Measurements from ENCODE around the gene TRPV2. TPM values are rescaled to one million over a fixed set of nuclear protein-coding genes. Genes with fewer than 3 reads are reported as not detected.
"Not testable (repeated sequence)": the region's sequence is repeated elsewhere in the genome, so short reads cannot be mapped to it uniquely, and the experiment has no call there.

Gene TRPV2, protein sequence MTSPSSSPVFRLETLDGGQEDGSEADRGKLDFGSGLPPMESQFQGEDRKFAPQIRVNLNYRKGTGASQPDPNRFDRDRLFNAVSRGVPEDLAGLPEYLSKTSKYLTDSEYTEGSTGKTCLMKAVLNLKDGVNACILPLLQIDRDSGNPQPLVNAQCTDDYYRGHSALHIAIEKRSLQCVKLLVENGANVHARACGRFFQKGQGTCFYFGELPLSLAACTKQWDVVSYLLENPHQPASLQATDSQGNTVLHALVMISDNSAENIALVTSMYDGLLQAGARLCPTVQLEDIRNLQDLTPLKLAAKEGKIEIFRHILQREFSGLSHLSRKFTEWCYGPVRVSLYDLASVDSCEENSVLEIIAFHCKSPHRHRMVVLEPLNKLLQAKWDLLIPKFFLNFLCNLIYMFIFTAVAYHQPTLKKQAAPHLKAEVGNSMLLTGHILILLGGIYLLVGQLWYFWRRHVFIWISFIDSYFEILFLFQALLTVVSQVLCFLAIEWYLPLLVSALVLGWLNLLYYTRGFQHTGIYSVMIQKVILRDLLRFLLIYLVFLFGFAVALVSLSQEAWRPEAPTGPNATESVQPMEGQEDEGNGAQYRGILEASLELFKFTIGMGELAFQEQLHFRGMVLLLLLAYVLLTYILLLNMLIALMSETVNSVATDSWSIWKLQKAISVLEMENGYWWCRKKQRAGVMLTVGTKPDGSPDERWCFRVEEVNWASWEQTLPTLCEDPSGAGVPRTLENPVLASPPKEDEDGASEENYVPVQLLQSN
- 5.2 TPM for total RNA-seq

DNA sequence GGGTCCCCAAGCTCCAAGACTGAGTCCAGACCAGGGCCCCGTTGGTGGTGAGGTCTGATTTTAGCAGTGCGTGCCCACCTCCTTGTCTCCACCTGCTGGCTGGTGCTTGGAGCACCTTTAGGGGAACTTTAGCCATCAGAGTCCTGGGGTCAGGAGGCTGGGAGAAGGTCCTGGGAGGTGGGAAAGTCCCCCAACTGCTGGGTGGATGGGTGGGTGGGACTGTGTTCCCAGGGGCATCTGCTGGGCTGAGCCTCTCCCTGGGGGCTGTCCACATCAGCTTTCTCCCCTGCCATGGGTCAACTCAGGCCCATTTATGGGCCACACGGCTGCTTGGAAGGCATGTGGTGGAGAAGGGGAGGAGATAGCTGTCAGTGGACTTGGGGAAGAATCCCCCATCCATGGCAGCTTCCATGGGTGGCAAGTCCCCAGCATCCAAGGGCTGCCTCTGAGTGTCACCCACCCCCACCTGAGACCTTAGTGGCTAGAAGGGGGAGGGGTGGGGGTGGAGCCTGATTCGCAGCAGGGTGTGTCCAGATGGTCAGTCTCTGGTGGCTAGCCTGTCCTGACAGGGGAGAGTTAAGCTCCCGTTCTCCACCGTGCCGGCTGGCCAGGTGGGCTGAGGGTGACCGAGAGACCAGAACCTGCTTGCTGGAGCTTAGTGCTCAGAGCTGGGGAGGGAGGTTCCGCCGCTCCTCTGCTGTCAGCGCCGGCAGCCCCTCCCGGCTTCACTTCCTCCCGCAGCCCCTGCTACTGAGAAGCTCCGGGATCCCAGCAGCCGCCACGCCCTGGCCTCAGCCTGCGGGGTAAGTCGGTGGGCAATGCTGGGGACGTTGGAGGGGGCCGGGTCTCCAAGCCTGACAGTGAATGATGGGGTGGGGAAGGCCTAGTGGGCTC is at the start of gene TRPV2:
Gene TRPV2 (plus strand): TSS at position 541 of the 894 bp plus-strand sequence. CDS start 2,098 bp downstream, outside the sequence.
- DNase-seq, result no peak

DNA sequence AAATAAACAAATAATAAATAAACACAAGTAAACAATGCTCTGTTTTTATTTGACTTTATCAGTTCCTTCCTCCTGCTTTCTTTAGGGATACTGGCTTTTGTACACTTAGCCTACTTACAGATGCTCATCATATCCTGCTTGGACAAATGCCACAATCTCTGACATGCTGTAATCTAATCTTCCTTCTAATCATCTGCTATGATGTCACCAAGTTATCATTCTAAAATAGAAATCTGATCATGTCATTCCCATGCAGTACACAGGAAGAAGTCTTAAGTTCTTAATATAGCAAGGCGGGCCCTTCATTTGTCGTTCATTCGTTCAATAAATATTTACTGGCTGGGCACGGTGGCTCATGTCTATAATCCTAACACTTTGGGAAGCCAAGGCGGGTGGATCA is 43.6 kb upstream of the TRPV2 start:
- peak; percentile 86 for DNase-seq

DNA sequence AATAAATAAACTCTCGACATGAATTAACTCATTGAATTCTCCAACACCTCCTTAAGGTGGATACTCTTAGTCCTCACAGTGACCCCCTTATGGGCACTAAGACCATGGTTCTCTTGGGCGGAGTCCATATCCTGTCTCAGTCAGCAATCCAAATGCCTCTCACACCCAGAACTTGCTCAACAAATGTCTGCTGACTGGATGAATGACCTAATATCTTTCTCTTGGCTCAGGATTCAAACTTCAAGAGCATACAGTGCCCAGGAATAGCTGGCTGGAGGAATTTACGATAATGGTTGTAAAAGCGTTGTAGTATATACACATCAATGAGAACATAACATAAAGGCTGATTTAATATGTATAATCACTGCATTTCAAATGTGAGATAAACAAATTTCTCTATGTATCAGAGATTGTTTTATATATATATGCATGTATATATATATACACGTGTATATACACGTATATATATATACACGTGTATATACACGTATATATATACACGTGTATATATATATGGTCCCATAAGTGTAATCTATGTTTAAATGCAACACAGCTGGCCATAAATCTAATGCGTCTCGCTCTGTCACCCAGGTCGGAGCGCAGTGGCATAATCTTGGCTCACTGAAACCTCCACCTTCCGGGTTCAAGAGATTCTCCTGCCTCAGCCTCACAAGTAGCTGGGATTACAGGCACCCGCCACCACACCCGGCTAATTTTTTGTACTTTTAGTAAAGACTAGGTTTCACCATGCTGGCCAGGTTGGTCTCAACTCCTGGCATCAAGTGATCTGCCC is 41.0 kb upstream of the TRPV2 start:
- peak; percentile 11 for DNase-seq

DNA sequence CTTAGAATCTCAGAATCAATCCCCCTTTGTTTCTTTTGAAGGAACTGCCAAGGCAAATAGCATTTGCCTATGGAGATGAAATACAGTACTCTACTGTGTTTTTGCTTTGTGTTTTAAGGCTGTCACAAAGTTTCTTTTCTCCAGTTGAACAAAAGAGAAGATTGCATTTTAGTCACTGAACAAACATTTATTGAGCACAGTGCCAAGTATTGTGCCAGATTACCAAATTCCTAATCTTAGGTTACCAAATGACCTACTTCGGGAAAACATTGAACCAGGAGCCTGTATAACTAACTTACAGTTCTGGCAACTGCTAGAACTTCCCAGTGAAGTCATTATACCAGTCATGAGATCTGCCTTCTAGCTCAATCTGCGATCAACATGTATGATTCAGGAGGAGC is 37.4 kb upstream of the TRPV2 start:
- DNase-seq, result peak; percentile 15

DNA sequence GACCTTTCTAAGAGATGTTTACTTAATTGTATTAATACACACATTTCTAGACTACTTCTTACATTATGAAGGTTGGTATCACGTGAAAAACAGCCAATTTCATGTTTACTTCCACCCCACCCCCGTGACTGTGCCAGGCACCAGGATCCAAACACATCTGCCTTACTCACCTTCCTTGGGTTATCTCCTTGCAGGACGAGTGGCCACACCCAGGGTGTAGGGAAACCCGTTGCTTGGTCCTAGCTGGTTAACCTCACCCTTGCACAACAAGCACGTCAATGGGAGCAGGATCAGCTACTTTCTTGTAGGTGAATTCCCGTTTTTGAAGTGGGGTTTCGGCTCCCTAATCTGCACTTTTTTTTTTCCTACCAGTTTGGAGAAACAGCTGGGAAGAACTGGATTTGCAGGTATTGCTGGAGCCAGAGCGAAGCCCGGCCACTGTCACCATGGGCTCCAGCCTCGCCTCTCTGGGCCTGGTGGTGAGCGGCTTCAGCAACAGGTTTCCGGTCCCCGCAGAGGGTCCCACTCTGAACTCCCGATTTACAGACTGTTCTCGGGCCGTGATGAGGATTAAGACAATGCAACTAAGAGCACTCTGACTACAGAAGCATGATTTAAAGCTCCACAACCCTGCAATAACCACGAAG is 36.6 kb upstream of the TRPV2 start:
- DNase-seq, result no peak

DNA sequence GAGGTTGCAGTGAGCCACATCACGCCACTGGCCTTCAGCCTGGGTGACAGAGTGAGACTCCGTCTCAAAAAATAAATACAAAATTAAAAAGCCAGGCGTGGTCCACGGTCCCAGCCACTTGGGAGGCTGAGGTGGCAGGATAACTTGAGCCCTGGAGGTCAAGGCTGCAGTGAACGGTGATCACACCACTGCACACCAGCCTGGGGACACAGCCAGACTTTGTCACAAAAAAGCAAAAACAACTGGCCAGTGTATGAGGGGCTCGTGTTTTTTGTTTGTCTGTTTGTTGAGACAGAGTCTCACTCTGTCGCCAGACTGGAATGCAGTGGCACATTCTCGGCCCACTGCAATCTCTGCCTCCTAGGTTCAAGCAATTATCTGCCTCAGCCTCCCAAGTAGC is 35.7 kb upstream of the TRPV2 start:
- no peak for DNase-seq

DNA sequence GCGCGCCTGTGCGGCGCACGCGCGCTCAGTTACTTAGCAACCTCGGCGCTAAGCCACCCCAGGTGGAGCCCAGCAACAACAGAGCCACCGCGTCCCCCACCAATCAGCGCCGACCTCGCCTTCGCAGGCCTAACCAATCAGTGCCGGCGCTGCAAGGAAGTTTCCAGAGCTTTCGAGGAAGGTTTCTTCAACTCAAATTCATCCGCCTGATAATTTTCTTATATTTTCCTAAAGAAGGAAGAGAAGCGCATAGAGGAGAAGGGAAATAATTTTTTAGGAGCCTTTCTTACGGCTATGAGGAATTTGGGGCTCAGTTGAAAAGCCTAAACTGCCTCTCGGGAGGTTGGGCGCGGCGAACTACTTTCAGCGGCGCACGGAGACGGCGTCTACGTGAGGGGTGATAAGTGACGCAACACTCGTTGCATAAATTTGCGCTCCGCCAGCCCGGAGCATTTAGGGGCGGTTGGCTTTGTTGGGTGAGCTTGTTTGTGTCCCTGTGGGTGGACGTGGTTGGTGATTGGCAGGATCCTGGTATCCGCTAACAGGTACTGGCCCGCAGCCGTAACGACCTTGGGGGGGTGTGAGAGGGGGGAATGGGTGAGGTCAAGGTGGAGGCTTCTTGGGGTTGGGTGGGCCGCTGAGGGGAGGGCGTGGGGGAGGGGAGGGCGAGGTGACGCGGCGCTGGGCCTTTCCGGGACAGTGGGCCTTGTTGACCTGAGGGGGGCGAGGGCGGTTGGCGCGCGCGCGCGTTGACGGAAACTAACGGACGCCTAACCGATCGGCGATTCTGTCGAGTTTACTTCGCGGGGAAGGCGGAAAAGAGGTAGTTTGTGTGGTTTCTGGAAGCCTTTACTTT is 34.5 kb upstream of the TRPV2 start, which contains the start of gene UBB:
Gene UBB (plus strand): TSS at position 452 of the 856 bp plus-strand sequence. CDS start 817 bp downstream, outside the sequence.
- peak; percentile 97 for DNase-seq

DNA sequence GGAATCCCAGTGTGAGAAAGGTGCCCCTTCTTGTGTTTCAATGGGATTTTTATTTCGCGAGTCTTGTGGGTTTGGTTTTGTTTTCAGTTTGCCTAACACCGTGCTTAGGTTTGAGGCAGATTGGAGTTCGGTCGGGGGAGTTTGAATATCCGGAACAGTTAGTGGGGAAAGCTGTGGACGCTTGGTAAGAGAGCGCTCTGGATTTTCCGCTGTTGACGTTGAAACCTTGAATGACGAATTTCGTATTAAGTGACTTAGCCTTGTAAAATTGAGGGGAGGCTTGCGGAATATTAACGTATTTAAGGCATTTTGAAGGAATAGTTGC is 33.9 kb upstream of the TRPV2 start:
- no peak for DNase-seq

DNA sequence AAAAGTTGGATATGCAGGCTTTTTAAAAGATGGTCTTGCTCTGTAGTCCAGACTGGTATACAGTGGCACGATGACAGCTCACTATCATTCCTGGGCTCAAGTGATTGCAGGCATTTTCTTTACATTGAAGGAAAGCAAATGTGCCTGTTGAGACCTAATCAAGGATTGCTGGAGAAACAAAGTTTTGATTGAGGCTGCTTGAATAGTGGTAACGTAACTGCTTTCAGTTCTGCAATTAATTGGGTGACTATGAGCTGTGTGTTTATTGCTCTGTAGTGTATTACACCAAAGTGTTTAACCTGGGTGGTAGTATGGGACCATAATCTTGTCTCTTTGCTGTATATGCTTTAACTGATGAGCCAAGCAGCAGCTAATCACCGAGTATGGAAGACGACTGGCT is 32.2 kb upstream of the TRPV2 start:
- no peak for DNase-seq

DNA sequence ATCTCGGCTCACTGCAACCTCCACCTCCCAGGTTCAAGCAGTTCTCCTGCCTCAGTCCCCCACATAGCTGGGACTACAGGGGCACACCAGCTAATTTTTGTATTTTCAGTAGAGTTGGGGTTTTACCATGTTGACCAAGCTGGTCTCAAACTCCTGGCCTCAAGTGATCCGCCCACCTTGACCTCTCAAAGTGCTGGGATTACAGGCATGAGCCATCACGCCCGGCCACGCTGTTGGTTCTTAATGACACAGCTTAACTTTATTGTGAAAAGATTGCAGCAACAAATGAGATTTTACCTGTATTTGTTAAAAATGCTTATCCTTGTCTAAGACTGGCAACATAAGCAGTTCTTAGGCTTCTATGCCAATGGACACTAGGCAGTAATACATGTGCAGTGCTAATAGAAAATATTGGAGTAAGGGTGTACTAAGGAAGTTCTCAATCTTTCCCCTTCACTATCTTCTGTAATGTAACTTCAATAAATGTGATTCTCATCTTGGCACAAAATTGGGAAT is 31.5 kb upstream of the TRPV2 start:
- no peak for DNase-seq

DNA sequence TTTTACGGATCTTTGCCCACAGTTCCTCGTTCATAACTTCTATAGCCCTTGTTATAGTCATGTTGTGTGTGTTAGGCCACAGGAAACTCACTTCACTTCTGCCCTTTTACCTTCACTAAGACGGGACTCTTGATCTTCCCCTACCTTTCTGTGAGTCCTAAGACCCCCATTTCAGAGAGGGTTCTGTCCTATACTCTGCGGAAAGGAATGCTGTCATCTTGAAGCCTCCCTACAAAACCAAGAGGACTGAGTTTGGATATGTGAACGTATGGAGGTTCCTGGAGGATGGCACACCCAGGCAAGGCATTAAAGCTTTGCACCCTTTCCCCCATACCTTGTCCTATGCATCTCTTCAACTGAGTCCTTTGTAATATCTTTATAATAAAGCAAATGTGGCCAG is 30.8 kb upstream of the TRPV2 start:
- DNase-seq, result no peak

DNA sequence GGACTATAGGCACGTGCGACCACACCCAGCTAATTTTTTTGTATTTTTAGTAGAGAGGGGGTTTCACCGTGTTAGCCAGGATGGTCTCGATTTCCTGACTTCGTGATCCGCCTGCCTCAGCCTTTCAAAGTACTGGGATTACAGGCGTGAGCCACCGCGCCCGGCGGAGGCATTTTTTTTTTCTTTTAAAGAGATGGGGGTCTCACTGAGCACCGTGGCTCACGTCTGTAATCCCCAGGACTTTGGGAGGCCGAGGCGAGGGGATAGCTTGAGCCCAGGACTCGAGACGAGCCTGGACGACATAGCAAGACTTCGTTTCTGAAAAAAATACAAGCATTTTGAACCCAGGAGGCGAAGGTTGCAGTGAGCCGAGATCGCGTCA is 29.3 kb upstream of the TRPV2 start:
- DNase-seq, result not testable (repeated sequence)

DNA sequence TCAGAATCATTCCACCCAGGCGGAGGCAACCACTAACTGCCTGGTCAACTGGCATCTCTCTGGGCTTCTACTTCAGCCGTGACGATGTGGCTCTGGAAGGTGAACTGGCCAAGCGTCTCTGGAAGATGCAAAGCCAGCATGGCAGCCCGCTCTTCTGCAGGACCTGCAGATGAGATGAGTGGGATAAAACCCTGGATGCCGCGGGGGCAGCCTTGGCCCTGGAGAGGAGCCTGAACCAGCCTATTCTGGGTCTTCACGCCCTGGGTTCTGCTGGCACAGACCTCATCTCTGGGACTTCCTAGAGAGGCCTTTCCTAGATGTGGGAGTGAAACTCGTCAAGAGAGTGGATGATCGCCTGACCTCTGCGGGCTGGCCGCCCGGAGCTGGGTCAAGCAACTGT is 23.9 kb upstream of the TRPV2 start:
- no peak for DNase-seq

DNA sequence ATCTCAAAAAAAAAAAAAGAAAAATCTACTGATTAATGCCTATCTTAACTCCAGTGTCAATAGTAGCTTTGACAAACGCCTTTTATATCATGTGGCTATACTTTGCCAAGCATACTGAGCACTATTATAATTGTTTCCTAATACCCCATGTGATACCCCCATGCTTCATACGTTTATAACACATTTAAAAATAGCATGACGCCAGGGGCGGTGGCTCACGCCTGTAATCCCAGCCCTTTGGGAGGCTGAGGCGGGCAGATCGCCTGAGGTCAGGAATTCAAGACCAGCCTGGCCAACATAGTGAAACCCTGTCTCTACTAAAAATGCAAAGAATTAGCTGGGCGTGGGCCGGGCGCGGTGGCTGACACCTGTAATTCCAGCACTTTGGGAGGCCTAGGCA is 22.9 kb upstream of the TRPV2 start:
- not testable (repeated sequence) for DNase-seq

DNA sequence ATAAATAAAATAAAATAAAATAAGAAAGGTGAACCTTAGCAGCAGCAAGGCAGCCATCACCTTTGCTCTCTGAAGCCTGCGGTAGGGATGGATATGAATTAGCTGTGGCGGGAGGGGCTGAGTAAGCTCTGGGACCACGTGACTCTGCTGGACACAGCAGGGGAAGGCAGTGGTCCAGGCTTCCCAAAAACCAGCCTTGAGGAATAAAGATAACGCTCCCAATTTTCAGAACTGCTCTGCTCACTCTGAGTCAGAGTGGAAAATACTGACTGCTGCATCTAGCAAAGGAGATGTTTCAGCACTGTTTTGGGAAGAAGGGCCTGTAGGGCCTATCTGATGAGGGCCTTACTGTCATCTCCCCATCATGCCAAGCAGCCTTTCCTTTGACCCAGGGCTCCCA is 19.5 kb upstream of the TRPV2 start:
- not testable (repeated sequence) for DNase-seq

DNA sequence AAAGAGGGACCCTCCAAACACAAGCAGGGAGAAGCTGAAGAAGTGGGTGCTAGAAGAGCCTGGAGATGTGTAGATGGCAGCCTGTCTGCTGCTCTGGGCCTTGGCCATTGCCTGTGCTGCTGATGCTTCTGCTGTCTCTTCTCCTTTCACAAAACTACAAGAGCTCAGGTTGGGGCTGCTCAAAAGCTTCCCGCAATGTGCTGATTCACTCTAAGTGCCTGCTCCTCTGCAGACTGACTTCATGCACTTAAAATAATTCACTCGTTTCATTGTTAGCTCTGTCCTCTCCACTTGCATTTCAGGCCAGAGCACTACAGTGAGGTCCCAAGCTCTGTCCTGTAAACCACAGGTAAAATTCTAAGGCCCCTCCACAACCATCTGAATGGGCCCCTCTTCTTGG is 18.7 kb upstream of the TRPV2 start:
- not testable (repeated sequence) for DNase-seq

DNA sequence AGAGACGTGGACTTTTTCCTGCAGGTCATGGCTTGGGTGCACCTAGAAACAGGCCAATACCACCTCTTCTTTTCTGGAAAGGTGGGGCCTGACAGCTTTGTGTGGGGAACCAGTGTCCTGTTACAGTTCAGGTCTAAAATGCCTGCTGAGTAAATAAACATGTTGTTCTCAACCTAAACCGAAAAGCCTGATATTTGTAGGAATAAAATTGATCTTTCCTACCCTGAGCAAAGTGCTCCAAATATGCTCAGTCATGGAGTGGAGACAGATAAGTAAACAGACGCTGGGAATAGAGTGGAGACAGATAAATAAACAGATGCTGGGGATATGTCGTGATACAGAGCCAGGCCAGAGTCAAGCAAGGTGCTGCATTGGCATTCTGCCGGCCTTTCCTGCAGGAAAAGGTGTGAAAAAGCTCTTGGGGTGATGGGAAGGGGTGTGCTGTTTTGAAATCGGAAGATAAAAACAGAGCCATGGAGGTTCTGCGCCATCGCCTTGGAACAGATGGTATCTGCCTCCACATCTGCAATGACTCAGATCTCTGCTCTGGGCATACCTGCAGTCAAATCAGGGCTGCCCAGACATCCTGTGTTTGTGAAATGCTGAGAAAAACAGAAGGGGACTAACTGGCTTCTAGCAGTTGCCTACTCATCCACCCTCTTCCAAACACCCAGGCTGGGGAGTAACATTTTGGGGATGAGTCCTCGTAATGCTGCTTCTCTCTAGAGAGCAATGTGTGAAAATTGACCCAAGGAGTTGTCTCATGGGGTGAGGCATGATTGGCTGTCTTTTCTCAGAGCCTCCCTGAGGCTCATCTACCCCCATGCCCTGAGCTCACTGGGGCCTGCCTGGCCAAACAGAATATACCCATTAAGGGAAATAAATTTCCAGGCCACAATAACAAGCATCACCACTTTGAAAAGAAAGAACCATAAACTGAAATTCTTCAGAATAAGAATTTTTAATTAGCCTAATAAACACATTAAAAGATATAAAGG is 16.8 kb upstream of the TRPV2 start:
- DNase-seq, result no peak

DNA sequence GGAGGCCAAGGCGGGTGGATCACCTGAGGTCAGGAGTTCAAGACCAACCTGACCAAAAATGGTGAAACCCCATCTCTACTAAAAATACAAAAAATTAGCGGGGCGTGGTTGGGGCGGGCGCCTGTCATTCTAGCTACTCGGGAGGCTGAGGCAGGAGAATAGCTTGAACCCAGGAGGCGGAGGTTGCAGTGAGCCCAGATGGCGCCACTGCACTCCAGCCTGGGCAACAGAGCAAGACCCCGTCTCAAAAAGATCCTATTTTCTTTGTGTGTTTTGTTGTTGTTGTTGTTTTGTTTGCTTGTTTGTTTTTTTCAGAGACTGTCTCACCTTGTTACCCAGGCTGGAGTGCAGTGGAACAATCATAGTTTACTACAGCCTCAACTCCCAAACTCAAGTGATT is 11.5 kb upstream of the TRPV2 start:
- not testable (repeated sequence) for DNase-seq

All from skin of body (tissue), 2 donors.